Stimulated activated memory B cell treated with anti-CD40 and anti-IgM and Interleukin-4, amounts not matched to agents 10 μg/mL and 1 μg/mL and 100 μg/mL, for 72 hours (primary cell): ENCODE results near the gene TERT.

Experiments
- ATAC-seq: fragments of 150-1000 bp; cut with Tn5 transposase; 2 replicates; pipeline ENCODE4 v1.10.0; 2021
- H3K27ac Mint-ChIP-seq: one replicate; pipeline ENCODE4 v1.8.0; 2022; ENCODE audit warnings: mild to moderate bottlenecking, mixed read lengths
- H3K27me3 Mint-ChIP-seq: one replicate; pipeline ENCODE4 v1.8.0; 2022; ENCODE audit warnings: mixed read lengths
- H3K36me3 Mint-ChIP-seq: one replicate; pipeline ENCODE4 v1.8.0; 2022; ENCODE audit warnings: mixed read lengths
- H3K4me1 Mint-ChIP-seq: one replicate; pipeline ENCODE4 v1.8.0; 2022; ENCODE audit warnings: mixed read lengths
- H3K4me3 Mint-ChIP-seq: one replicate; pipeline ENCODE4 v1.8.0; 2022; ENCODE audit warnings: mild to moderate bottlenecking, moderate library complexity, mixed read lengths
- H3K9me3 Mint-ChIP-seq: one replicate; pipeline ENCODE4 v1.8.0; 2022; ENCODE audit warnings: mixed read lengths

TERT gene

DNA sequence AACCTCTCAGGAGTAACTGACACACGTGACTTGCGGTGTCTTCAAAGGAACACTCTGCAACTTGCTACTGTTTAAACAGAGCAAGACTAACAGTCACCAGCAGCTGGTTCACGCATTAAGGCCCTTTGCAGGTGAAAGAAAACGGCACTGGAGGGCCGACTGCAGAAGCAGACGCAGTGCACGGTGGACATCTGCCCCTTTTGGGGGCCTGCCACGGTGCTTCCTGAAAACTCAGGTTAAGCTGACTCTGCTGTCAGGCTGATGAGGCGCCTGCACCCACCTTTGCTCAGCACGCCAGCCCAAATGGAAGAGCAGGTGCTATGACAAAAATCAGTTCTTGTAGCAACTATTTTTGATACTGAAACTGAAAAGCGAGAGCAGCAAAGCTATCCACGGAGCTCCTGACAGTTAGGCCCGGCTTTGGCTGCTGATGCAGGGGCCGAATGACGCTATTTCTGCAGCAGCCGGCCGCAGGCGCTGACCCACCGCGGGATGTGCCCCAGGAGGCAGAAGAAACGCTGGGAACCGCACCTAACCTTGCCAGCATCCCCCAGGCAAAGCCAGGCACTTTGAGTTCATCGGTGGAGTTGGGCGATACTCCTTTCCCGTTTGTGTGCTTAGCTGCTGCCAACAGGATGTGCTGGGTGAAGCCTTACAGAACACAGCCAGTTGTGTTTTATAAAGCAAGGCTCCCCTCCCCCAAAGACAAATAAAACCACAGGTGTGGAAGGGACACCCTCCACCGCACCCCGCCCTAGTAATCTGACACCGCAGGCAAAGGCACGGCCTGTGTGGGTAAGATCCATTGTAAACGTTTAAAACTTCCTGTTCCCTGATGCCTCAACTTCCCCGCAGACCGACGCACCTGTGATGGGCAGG is 21.1 kb upstream of the TERT start:
- ATAC-seq = peak; percentile 70
- Mint-ChIP-seq H3K27ac (peak overlapping the region; percentile 86), H3K27me3 (peaks cover 11% of the 10 kb centered on the region), H3K9me3 (no peaks in the 10 kb centered on the region), H3K4me1 (peaks cover 57% of the 10 kb centered on the region), H3K4me3 (peak overlapping the region; percentile 66), H3K36me3 (peaks cover 38% of the 10 kb centered on the region)

GRCh38 chr5:1315018-1315708 is 20.3 kb upstream of the TERT start:
- no peak overlapping the region for H3K4me3 Mint-ChIP-seq
- H3K4me1 Mint-ChIP-seq = peaks cover 57% of the 10 kb centered on the region
- peaks cover 19% of the 10 kb centered on the region for H3K27me3 Mint-ChIP-seq
- peak overlapping the region; percentile 86 for H3K27ac Mint-ChIP-seq
- ATAC-seq = no peak
- H3K9me3 Mint-ChIP-seq = peaks cover 4% of the 10 kb centered on the region
- H3K36me3 Mint-ChIP-seq = peaks cover 34% of the 10 kb centered on the region

DNA sequence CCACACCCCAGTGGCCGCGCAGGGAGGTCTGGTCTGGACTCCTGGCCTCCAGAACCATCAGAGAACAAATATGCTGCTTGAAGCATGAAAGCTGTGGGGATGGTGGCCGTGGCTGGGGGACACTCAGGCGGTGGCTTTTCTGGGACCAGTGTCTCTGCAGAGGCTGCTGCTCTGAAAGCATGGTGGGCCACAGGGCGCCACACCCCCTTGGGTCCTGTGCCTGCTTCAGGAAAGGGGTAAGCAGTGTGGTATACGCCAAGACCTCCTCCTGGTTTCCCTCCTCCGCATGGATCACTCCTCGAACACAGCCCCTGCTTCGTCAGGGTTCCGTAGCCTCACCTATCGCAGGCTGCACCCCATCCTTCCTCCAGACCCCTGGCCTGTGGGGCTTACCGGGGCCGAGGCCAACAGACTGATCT is 19.7 kb upstream of the TERT start:
- H3K4me1 Mint-ChIP-seq = peaks cover 57% of the 10 kb centered on the region
- peaks cover 5% of the 10 kb centered on the region for H3K9me3 Mint-ChIP-seq
- H3K36me3 Mint-ChIP-seq = peaks cover 32% of the 10 kb centered on the region
- peak overlapping the region; percentile 86 for H3K27ac Mint-ChIP-seq
- ATAC-seq = no peak
- peaks cover 23% of the 10 kb centered on the region for H3K27me3 Mint-ChIP-seq
- H3K4me3 Mint-ChIP-seq = no peak overlapping the region

DNA sequence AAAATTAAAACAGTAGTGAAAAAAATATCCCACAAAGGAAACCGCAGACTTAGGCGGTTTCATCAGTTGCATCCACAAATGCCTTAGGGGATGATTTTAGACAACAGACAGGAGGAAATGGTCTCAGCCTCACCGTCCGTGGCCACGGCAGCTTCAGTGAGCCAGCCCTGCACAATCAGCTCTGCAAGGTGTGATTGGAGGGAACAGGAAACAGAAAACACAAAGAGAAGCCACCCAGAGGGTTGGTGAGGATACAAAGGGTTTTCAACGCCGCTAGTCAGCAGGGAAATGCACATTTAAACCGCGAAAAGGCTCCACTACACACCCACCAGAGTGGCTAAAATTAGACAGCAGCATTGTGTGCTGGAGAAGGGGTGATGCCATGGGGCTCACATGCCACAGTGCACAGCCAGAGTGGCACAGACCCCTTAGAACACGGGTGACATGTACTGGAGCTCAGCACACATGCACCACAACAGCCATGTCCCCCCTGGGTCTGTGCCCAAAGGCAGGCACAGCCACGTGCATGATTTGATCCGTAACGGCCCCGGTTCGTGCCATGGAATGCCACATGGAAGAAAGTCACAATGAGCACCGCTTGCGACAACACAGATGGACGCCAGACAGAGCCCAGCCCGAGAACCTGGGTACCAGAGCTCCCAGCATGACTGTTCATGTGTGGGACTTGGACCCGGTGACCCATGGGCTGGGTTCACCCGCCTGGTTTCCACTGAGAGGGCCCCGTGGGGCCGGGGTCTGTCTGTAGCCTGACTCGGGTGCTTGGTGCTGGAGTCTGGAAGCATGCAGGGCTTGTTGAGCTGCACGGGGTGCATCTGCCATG is 18.3 kb upstream of the TERT start:
- H3K4me3 Mint-ChIP-seq = peak overlapping the region; percentile 26

DNA sequence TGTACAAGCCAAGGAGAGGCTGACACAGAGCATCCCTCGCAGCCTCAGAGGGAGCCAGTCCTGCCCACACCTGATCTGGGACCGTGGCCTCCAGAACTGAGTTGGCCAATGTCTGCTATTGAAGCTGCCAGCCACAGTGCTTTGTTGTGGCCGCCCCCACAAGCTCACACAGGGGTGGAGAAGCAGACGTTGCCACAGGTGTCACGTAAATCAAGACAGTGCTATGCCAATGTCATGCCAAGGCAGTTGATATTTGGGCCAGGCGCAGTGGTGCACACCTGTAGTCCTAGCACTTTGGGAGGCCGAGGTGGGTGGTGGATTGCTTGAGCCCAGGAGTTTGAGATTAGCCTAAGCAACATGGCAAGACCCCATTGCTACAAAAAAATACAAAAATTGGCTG is 17.3 kb upstream of the TERT start:
- Mint-ChIP-seq H3K27ac (no peak overlapping the region), H3K9me3 (peaks cover 5% of the 10 kb centered on the region), H3K36me3 (peaks cover 11% of the 10 kb centered on the region), H3K27me3 (peaks cover 23% of the 10 kb centered on the region), H3K4me3 (no peak overlapping the region), H3K4me1 (peaks cover 51% of the 10 kb centered on the region)
- ATAC-seq = no peak

More for the DNA sequence above, 18.3 kb upstream of the TERT start:
- peaks cover 18% of the 10 kb centered on the region for H3K36me3 Mint-ChIP-seq
- H3K4me1 Mint-ChIP-seq = peaks cover 57% of the 10 kb centered on the region
- peak; percentile 77 for ATAC-seq
- peaks cover 5% of the 10 kb centered on the region for H3K9me3 Mint-ChIP-seq
- H3K27ac Mint-ChIP-seq = peak overlapping the region; percentile 40
- peaks cover 23% of the 10 kb centered on the region for H3K27me3 Mint-ChIP-seq

DNA sequence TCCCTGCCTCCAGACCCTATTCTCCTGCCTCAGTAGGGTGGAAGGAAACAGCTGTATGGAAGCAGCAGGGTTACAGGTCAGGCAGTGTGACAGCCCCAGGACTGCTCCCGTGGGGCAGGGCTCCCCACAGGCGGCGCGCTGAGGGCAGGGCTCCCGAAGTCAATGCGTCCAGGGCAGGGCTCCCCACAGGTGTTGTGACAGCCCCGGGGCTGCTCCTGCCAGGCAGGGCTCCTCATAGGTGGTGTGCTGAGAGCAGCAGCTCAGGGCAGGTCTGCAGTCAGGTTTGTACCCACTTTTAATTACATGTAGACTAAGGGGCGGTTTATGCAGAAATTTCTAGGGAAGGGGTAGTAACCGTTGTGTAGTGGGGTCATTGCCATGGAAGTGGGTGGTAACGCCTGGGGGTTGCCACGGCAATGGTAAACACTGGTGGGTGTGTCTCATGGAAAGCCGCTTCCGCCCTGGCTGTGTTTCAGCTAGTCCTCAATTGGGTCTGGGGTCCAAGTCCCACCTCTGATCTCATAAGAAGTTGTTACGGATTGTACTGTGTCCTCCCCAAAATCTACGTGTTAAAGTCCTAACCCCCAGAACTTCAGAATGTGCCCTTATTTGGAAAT is 16.7 kb upstream of the TERT start:
- Mint-ChIP-seq H3K27ac (no peak overlapping the region), H3K27me3 (peaks cover 23% of the 10 kb centered on the region), H3K4me3 (no peak overlapping the region), H3K36me3 (peaks cover 6% of the 10 kb centered on the region), H3K4me1 (peaks cover 45% of the 10 kb centered on the region), H3K9me3 (peaks cover 5% of the 10 kb centered on the region)
- ATAC-seq = no peak

- H3K27ac Mint-ChIP-seq = no peak overlapping the region
Observed at GRCh38 chr5:1310118-1310517, 15.2 kb upstream of the TERT start.

GRCh38 chr5:1304033-1304432 is 9.2 kb upstream of the TERT start:
- Mint-ChIP-seq H3K4me3 (no peak overlapping the region), H3K27ac (no peak overlapping the region), H3K27me3 (peaks cover 13% of the 10 kb centered on the region), H3K36me3 (no peaks in the 10 kb centered on the region), H3K4me1 (no peaks in the 10 kb centered on the region), H3K9me3 (no peaks in the 10 kb centered on the region)
- ATAC-seq = no peak

More at GRCh38 chr5:1310118-1310517, 15.2 kb upstream of the TERT start:
- Mint-ChIP-seq H3K4me3 (no peak overlapping the region), H3K36me3 (peaks cover 6% of the 10 kb centered on the region), H3K27me3 (peaks cover 24% of the 10 kb centered on the region), H3K9me3 (peaks cover 5% of the 10 kb centered on the region), H3K4me1 (peaks cover 30% of the 10 kb centered on the region)
- no peak for ATAC-seq

DNA sequence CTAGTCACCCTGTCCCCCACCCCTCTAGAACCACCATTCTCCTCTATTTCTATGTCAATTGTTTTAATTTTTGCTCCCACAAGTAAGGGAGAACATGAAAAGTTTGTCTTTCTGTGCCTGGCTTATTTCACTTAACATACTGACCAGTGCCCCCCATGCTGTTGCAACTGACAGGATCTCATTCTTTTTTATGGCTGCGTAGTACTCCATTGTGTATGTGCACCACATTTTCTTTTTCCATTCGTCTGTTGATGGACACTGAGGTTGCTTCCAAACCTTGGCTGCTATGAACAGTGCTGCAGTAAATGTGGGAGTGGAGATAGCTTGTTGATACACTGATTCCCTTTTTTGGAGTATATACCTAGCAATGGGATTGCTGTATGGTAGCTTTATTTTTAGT is 7.4 kb upstream of the TERT start:
- H3K4me1 Mint-ChIP-seq = peaks cover 11% of the 10 kb centered on the region
- H3K4me3 Mint-ChIP-seq = no peak overlapping the region
- ATAC-seq = no peak
- no peaks in the 10 kb centered on the region for H3K36me3 Mint-ChIP-seq
- H3K9me3 Mint-ChIP-seq = no peaks in the 10 kb centered on the region
- no peak overlapping the region for H3K27ac Mint-ChIP-seq
- peaks cover 22% of the 10 kb centered on the region for H3K27me3 Mint-ChIP-seq

GRCh38 chr5:1300581-1301083 is 5.8 kb upstream of the TERT start:
- peaks cover 24% of the 10 kb centered on the region for H3K4me1 Mint-ChIP-seq
- no peak overlapping the region for H3K4me3 Mint-ChIP-seq
- peaks cover 35% of the 10 kb centered on the region for H3K27me3 Mint-ChIP-seq
- ATAC-seq = no peak
- no peaks in the 10 kb centered on the region for H3K36me3 Mint-ChIP-seq
- H3K27ac Mint-ChIP-seq = no peak overlapping the region
- no peaks in the 10 kb centered on the region for H3K9me3 Mint-ChIP-seq

GRCh38 chr5:1299961-1300360 is 5.1 kb upstream of the TERT start:
- Mint-ChIP-seq H3K27me3 (peaks cover 34% of the 10 kb centered on the region), H3K27ac (no peak overlapping the region), H3K36me3 (no peaks in the 10 kb centered on the region), H3K4me1 (peaks cover 24% of the 10 kb centered on the region), H3K9me3 (no peaks in the 10 kb centered on the region), H3K4me3 (no peak overlapping the region)
- ATAC-seq = no peak

DNA sequence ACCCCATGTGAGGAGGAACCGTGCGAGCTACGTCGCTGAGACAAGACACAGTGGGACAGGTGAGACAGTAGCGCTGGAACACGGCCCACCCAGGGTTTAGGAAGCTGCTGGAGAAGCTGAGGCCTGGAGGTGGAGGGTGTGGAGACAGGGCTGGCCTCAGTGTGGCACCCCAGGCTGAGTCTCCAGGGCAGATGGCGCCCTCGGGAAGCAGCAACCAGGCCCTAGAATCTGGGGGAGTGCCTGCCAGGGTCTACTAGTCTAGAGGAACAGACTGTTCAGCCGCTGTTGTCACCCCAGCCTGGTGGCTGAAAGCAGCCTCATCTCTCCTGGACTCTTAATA is 4.6 kb upstream of the TERT start:
- no peak overlapping the region for H3K27ac Mint-ChIP-seq
- ATAC-seq = no peak
- H3K36me3 Mint-ChIP-seq = no peaks in the 10 kb centered on the region
- peaks cover 24% of the 10 kb centered on the region for H3K4me1 Mint-ChIP-seq
- no peak overlapping the region for H3K4me3 Mint-ChIP-seq
- H3K27me3 Mint-ChIP-seq = peaks cover 29% of the 10 kb centered on the region
- H3K9me3 Mint-ChIP-seq = no peaks in the 10 kb centered on the region

DNA sequence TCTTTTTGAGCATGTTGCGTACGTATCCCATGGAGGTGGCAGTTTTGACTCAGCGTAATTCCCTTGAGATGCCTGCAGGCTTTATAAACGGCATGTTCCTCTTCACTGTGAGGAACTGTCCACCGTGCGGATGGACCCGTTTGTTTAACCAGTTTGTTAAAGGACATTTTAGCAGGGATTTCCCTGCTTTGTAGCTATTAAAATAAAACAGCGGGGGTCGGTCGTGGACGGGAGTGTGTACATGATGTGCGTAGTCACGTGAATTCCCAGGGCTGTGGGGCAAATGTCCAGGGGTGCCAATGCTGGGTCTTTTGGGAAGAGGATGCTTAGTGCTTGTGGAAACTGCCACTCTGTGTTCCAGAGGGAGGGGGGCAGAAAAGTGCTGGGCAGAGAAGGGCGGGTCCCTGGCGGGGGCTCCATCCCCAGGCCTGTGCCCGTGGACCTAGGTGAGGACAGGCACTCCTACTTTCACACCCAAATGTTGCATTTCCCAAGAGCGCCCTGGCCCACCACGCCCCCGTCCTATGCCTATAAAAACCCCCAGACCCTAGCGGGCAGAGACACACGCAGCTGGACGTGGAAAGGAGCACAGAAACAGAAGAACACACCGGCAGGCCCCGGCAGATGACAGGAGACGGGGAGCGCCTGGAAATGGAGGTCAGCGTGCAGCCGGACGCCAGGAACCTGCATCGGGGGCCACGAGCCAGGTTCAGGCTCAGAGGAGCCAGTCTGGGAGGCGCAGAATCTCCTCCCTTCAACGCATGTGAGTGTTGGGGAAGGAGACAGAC is 4.0 kb upstream of the TERT start:
- peaks cover 30% of the 10 kb centered on the region for H3K27me3 Mint-ChIP-seq
- no peaks in the 10 kb centered on the region for H3K36me3 Mint-ChIP-seq
- no peak for ATAC-seq
- no peak overlapping the region for H3K4me3 Mint-ChIP-seq
- H3K4me1 Mint-ChIP-seq = peaks cover 25% of the 10 kb centered on the region
- no peaks in the 10 kb centered on the region for H3K9me3 Mint-ChIP-seq
- no peak overlapping the region for H3K27ac Mint-ChIP-seq

- no peaks in the 10 kb centered on the region for H3K9me3 Mint-ChIP-seq
- H3K36me3 Mint-ChIP-seq = no peaks in the 10 kb centered on the region
- no peak for ATAC-seq
- no peak overlapping the region for H3K27ac Mint-ChIP-seq
- no peak overlapping the region for H3K4me3 Mint-ChIP-seq
- H3K4me1 Mint-ChIP-seq = peaks cover 33% of the 10 kb centered on the region
- H3K27me3 Mint-ChIP-seq = peaks cover 38% of the 10 kb centered on the region
Observed at GRCh38 chr5:1298067-1298551, 3.2 kb upstream of the TERT start.
